ENCODE results near the gene FOXA3.

The FOXA3 gene

GRCh38 chr19:45883881-45884681 lies 20.0 kb downstream of the FOXA3 start:
- no peak overlapping the region for H3K4me3 ChIP-seq (ENCODE audit: low read depth, low read length)

GRCh38 chr19:45884682-45885555 lies 20.8 kb downstream of the FOXA3 start:
- H3K4me3 ChIP-seq (ENCODE audit: low read depth, low read length), result peak overlapping the region; percentile 65
- TF ChIP-seq PATZ1 (tag by site-specific recombination; IDR thresholded peaks at IDR 0.05) (peak; percentile 50; the same call in 1 of the 2 replicates), MYNN (tag by site-specific recombination; IDR thresholded peaks at IDR 0.05; ENCODE audit: borderline replicate concordance) (no peak), SP3 (tag by site-specific recombination; IDR thresholded peaks at IDR 0.05) (0 out of 2 replicates have a peak, but pooled peaks have one; percentile 21), ZBTB20 (tag by site-specific recombination; IDR thresholded peaks at IDR 0.05) (peak; percentile 69; the same call in 1 of the 2 replicates), SP2 (tag by site-specific recombination; IDR thresholded peaks at IDR 0.05) (peak; percentile 62), ZEB2 (tag by site-specific recombination; IDR thresholded peaks at IDR 0.05) (no peak), HIC1 (tag by site-specific recombination; IDR thresholded peaks at IDR 0.05) (peak; percentile 77), ZBTB48 (tag by site-specific recombination; IDR thresholded peaks at IDR 0.05) (peak; percentile 72), ZNF335 (tag by site-specific recombination; conservative IDR thresholded peaks at IDR 0.05) (peak; percentile 56), EGR2 (tag by site-specific recombination; IDR thresholded peaks at IDR 0.05; ENCODE audit: low read depth) (peak; percentile 31; the same call in 1 of the 2 replicates), ZFHX2 (tag by site-specific recombination; conservative IDR thresholded peaks at IDR 0.05) (peak; percentile 74), GLIS2 (tag by site-specific recombination; IDR thresholded peaks at IDR 0.05) (peak; percentile 85), RBAK (tag by site-specific recombination; IDR thresholded peaks at IDR 0.05) (no peak), GLIS1 (tag by site-specific recombination; IDR thresholded peaks at IDR 0.05) (peak; percentile 70; the same call in 1 of the 2 replicates), ZNF521 (tag by site-specific recombination; IDR thresholded peaks at IDR 0.05) (no peak), ZNF747 (tag by site-specific recombination; IDR thresholded peaks at IDR 0.05) (no peak), BCL11A (tag by site-specific recombination; IDR thresholded peaks at IDR 0.05; ENCODE audit: low read depth) (peak; percentile 25; the same call in 1 of the 2 replicates)
- no peaks in the 10 kb centered on the region for H3K9me3 ChIP-seq (ENCODE audit: control insufficient read depth, insufficient read depth, low read depth, low read length)
- peak overlapping the region; percentile 93 for H3K27ac ChIP-seq (ENCODE audit: extremely low read depth, low read depth, low read length)
- H3K36me3 ChIP-seq (ENCODE audit: control insufficient read depth in 2 of 2, insufficient read depth in 1 of 2, low read length in 2 of 2), result peaks cover 0 to 16% of the 10 kb centered on the region in 2 experiments; a peak in 2 of 3 replicates
- CTCF ChIA-PET, result interaction anchor here (0.5 to 8.8 kb wide), 5 partner anchors 19 to 379 kb away, joined by 3 to 91 read pairs (median 9); partner anchors contain the start of genes FOXA3 and SYMPK
- H3K4me1 ChIP-seq (ENCODE audit: control insufficient read depth, insufficient read depth, low read length), result peaks cover 13% of the 10 kb centered on the region
- POLR2A ChIA-PET, result interaction anchor here (0.5 to 4.1 kb wide), 7 partner anchors 17 to 111 kb away, joined by 3 to 46 read pairs (median 4); partner anchors contain the start of genes CCDC61, MYPOP and SYMPK

More at GRCh38 chr19:45883881-45884681, 20.0 kb downstream of the FOXA3 start:
- ChIA-PET POLR2A (interaction anchor here (1.0 to 4.1 kb wide), 5 partner anchors 18 to 112 kb away, joined by 3 to 46 read pairs (median 7); partner anchors contain the start of genes CCDC61, MYPOP and SYMPK), CTCF (interaction anchor here (0.6 to 8.8 kb wide), 10 partner anchors 10 to 380 kb away, joined by 3 to 91 read pairs (median 4); partner anchors contain the start of genes FOXA3 and SYMPK)
- peak overlapping the region; percentile 28 for H3K27ac ChIP-seq (ENCODE audit: extremely low read depth, low read depth, low read length)
- peak; percentile 51; the same call in 1 of the 2 replicates for TF ChIP-seq HIC1 (tag by site-specific recombination; IDR thresholded peaks at IDR 0.05)
- no peak for TF ChIP-seq ZNF248 (tag by site-specific recombination; IDR thresholded peaks at IDR 0.05)
- peak; percentile 72 for TF ChIP-seq GLIS2 (tag by site-specific recombination; IDR thresholded peaks at IDR 0.05)
- no peaks in the 10 kb centered on the region for H3K9me3 ChIP-seq (ENCODE audit: control insufficient read depth, insufficient read depth, low read depth, low read length)
- H3K4me1 ChIP-seq (ENCODE audit: control insufficient read depth, insufficient read depth, low read length), result peaks cover 13% of the 10 kb centered on the region
- H3K36me3 ChIP-seq (ENCODE audit: control insufficient read depth in 2 of 2, insufficient read depth in 1 of 2, low read length in 2 of 2), result peaks cover 0 to 16% of the 10 kb centered on the region in 2 experiments; a peak in 2 of 3 replicates

Measured in HEK293 (cell line).